Endodermal cell (in vitro differentiated cells): ENCODE data around the gene PADI6. TPM values are rescaled to one million over a fixed set of nuclear protein-coding genes. Genes with fewer than 3 reads are reported as not detected.

Experiments
- DNase-seq: peaks from one replicate; pipeline ENCODE4 v3.0.0-alpha.2; 2017
- H3K27ac ChIP-seq: 2 replicates; pipeline ENCODE4 v1.5.1; 2013; ENCODE audit warnings: mild to moderate bottlenecking, low read depth, low read length, moderate library complexity
- H3K27me3 ChIP-seq: 2 replicates; pipeline ENCODE4 v1.6.1; 2013; ENCODE audit warnings: mild to moderate bottlenecking, low read length, moderate library complexity; ENCODE audit not compliant: insufficient read depth, control insufficient read depth, poor library complexity, severe bottlenecking
- H3K36me3 ChIP-seq: 2 replicates; pipeline ENCODE4 v1.7.0; 2013; ENCODE audit warnings: mild to moderate bottlenecking, low read length, moderate library complexity; ENCODE audit not compliant: control insufficient read depth, insufficient read depth
- H3K4me1 ChIP-seq: one replicate; pipeline ENCODE4 v1.7.0; 2013; ENCODE audit warnings: low read length; ENCODE audit not compliant: control insufficient read depth, insufficient read depth
- H3K4me3 ChIP-seq: 2 replicates; pipeline ENCODE4 v1.5.1; 2013; ENCODE audit warnings: mild to moderate bottlenecking, low read length, moderate library complexity
- H3K9ac ChIP-seq: 2 replicates; pipeline ENCODE4 v1.6.1; 2013; ENCODE audit warnings: mild to moderate bottlenecking, low read length, moderate library complexity; ENCODE audit not compliant: poor library complexity, severe bottlenecking; ENCODE audit errors: extremely low read depth
- H3K9me3 ChIP-seq: 2 replicates; pipeline ENCODE4 v1.6.1; 2013; ENCODE audit warnings: mild to moderate bottlenecking, low read length, moderate library complexity; ENCODE audit not compliant: control insufficient read depth
- H3K27ac Mint-ChIP-seq: 2 replicates; pipeline ENCODE4 v1.8.0; 2020; ENCODE audit warnings: mixed read lengths
- H3K27me3 Mint-ChIP-seq: 2 replicates; pipeline ENCODE4 v1.8.0; 2021; ENCODE audit warnings: mild to moderate bottlenecking, mixed read lengths; ENCODE audit not compliant: insufficient read depth
- H3K36me3 Mint-ChIP-seq: 2 replicates; pipeline ENCODE4 v1.8.0; 2020; ENCODE audit warnings: low read depth, mixed read lengths
- H3K4me1 Mint-ChIP-seq: 2 replicates; pipeline ENCODE4 v1.8.0; 2020; ENCODE audit warnings: mixed read lengths
- H3K4me3 Mint-ChIP-seq: 2 replicates; pipeline ENCODE4 v1.8.0; 2020; ENCODE audit warnings: mild to moderate bottlenecking, moderate library complexity, mixed read lengths
- H3K9me3 Mint-ChIP-seq: 2 replicates; pipeline ENCODE4 v1.8.0; 2020; ENCODE audit warnings: mild to moderate bottlenecking, mixed read lengths
- WGBS, 2 experiments: methylation state at CpG; one replicate each; pipeline versions ENCODE4 v1.1.5 to v1.1.7; 2013; ENCODE audit warnings: missing lambda C conversion rate in 2 of 2, mixed read lengths in 1 of 2; ENCODE audit not compliant: insufficient coverage in 1 of 2, insufficient read length in 1 of 2; 5-methylcytosine and 5-hydroxymethylcytosine counted together
- total RNA-seq, 2 donors: library from RNA; stranded (reverse); fragmentation: NEBNext Ultra II Directional in 1 of 2; extraction: Animal tissue kit (Norgen Biotek cat#: 25700) in 1 of 2; gene quantifications; 2 replicates in 1 of 2; 3 replicates in 1 of 2; pipeline ENCODE4 v1.2.1, GENCODE V29; 2021
- TF ChIP-seq, protein P1 (sequence below): fragments of 200-600 bp; sonication (generic); conservative IDR thresholded peaks from 2 replicates; pipeline ENCODE4 v1.5.0; 2021; ENCODE audit warnings: antibody characterized with exemption, mild to moderate bottlenecking

PADI6 gene
- total RNA-seq, 2 donors from 2014 or later, result not detected

DNA sequence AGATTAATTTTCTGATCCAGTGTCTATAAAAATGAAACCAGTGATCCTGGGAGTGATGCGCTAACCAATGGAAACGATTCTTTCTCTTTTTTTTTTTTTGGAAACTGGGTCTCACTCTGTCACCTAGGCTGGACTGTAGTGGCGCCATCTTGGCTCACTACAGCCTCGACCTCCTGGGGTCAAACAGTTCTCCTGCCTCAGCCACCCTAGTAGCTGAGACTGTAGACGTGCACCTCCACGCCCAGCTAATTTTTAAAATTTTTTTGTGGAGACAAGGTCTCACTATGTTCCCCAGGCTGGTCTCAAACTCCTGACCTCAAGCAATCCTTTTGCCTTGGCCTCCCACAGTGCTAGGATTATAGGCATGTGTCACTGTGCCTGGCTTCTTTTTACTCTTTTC, 70.8 kb downstream of the PADI6 start:
- H3K27ac Mint-ChIP-seq, result no peak overlapping the region
- H3K4me1 Mint-ChIP-seq, result peaks cover 27% of the 10 kb centered on the region
- Histone ChIP-seq H3K4me3 (no peak overlapping the region), H3K27me3 (no peaks in the 10 kb centered on the region), H3K4me1 (peaks cover 4% of the 10 kb centered on the region), H3K9ac (no peak overlapping the region), H3K36me3 (no peaks in the 10 kb centered on the region), H3K27ac (no peak overlapping the region), H3K9me3 (no peaks in the 10 kb centered on the region)
- H3K9me3 Mint-ChIP-seq, result no peaks in the 10 kb centered on the region
- H3K27me3 Mint-ChIP-seq, result peaks cover 10% of the 10 kb centered on the region
- H3K36me3 Mint-ChIP-seq, result no peaks in the 10 kb centered on the region
- no peak for DNase-seq
- TF ChIP-seq, protein P1, sequence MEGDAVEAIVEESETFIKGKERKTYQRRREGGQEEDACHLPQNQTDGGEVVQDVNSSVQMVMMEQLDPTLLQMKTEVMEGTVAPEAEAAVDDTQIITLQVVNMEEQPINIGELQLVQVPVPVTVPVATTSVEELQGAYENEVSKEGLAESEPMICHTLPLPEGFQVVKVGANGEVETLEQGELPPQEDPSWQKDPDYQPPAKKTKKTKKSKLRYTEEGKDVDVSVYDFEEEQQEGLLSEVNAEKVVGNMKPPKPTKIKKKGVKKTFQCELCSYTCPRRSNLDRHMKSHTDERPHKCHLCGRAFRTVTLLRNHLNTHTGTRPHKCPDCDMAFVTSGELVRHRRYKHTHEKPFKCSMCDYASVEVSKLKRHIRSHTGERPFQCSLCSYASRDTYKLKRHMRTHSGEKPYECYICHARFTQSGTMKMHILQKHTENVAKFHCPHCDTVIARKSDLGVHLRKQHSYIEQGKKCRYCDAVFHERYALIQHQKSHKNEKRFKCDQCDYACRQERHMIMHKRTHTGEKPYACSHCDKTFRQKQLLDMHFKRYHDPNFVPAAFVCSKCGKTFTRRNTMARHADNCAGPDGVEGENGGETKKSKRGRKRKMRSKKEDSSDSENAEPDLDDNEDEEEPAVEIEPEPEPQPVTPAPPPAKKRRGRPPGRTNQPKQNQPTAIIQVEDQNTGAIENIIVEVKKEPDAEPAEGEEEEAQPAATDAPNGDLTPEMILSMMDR, result no peak
- 95 to 96% methylated on average over 6 of the region's 6 CpGs for WGBS, 2 experiments
- H3K4me3 Mint-ChIP-seq, result no peak overlapping the region

DNA sequence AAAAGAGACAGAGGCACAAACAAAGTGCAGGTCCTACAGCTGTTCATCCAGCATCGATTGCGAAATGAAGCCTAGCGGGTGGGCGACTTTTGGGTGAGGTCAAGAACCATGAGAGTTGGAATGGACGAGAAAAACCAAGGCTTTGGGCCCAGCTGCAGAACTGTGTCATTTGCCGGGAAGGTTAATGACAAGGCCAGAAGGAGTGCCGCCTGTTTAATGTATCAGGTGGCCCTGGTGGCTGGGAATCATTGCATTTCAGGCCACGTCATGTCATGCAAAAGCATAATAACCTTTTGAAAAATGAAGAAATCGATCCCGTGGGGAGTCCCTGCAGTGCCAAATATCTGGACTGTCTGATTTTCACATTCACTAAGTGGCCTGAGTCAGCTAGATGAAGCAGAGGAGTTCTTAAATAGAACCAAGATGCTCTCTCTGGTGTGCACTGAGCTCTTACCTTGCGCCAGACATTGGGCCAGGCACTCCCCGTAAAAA, 75.6 kb downstream of the PADI6 start:
- peaks cover 2% of the 10 kb centered on the region for H3K27me3 Mint-ChIP-seq
- no peak overlapping the region for H3K27ac ChIP-seq
- H3K27ac Mint-ChIP-seq, result no peak overlapping the region
- H3K9me3 ChIP-seq, result no peaks in the 10 kb centered on the region
- H3K4me1 Mint-ChIP-seq, result peaks cover 6% of the 10 kb centered on the region
- no peaks in the 10 kb centered on the region for H3K36me3 ChIP-seq
- H3K4me3 ChIP-seq, result no peak overlapping the region
- TF ChIP-seq, protein P1, result no peak
- 93 to 96% methylated on average over 12 of the region's 12 CpGs for WGBS, 2 experiments
- no peaks in the 10 kb centered on the region for H3K27me3 ChIP-seq
- DNase-seq, result no peak
- H3K4me3 Mint-ChIP-seq, result no peak overlapping the region
- H3K36me3 Mint-ChIP-seq, result no peaks in the 10 kb centered on the region
- no peak overlapping the region for H3K9ac ChIP-seq
- H3K9me3 Mint-ChIP-seq, result no peaks in the 10 kb centered on the region
- no peaks in the 10 kb centered on the region for H3K4me1 ChIP-seq

Other genes with a start within 250 kb of the PADI6 start
- gene PADI1, start 167.1 kb upstream of the PADI6 start, total RNA-seq, result under 1 TPM in 1 of 2 donors, not detected in 1; 0.13 TPM
- under 1 TPM; 0.29 to 0.33 TPM for gene PADI3, start 123.1 kb upstream of the PADI6 start, total RNA-seq
- gene PADI4, start 64.0 kb upstream of the PADI6 start, total RNA-seq, result not detected
- gene RCC2, start 67.5 kb downstream of the PADI6 start, total RNA-seq, result 100 to 1,000 TPM; 240 to 325 TPM
- 10 to 100 TPM in 1 of 2 donors, 1 to 10 TPM in 1; 5.2 to 10.5 TPM for gene ARHGEF10L, start 167.5 kb downstream of the PADI6 start, total RNA-seq